Activated CD8-positive, alpha-beta memory T cell treated with anti-CD3 and anti-CD28 coated beads, Interleukin-2, amount 50 U/mL, for 4 hours (primary cell): ENCODE measurements around the gene RNF11.

Experiments used
- DNase-seq: peaks from one replicate; pipeline ENCODE4 v3.0.0-alpha.2; 2020

Gene RNF11

GRCh38 chr1:51266791-51267190 is 30.7 kb downstream of the RNF11 start:
- no peak for DNase-seq

GRCh38 chr1:51268634-51269033 is 32.6 kb downstream of the RNF11 start:
- DNase-seq, result no peak

- no peak for DNase-seq
Observed at GRCh38 chr1:51270751-51271150, 34.7 kb downstream of the RNF11 start.

- DNase-seq, result no peak
Observed at GRCh38 chr1:51272916-51273315, 36.8 kb downstream of the RNF11 start.

GRCh38 chr1:51274676-51275075 is 38.6 kb downstream of the RNF11 start:
- no peak for DNase-seq

- no peak for DNase-seq
Observed at GRCh38 chr1:51276286-51276685, 40.2 kb downstream of the RNF11 start.

GRCh38 chr1:51280321-51280978 is 44.4 kb downstream of the RNF11 start:
- DNase-seq, result no peak

- no peak for DNase-seq
Observed at GRCh38 chr1:51281807-51282206, 45.7 kb downstream of the RNF11 start.

GRCh38 chr1:51282605-51283004 is 46.5 kb downstream of the RNF11 start:
- no peak for DNase-seq

GRCh38 chr1:51283979-51284378 is 47.9 kb downstream of the RNF11 start:
- no peak for DNase-seq

- no peak for DNase-seq
Observed at GRCh38 chr1:51284487-51284954, 48.4 kb downstream of the RNF11 start.

- no peak for DNase-seq
Observed at GRCh38 chr1:51285055-51285454, 49.0 kb downstream of the RNF11 start.

GRCh38 chr1:51287966-51288365 is 51.9 kb downstream of the RNF11 start:
- no peak for DNase-seq

- no peak for DNase-seq
Observed at GRCh38 chr1:51288578-51288977, 52.5 kb downstream of the RNF11 start.

GRCh38 chr1:51289676-51290488 is 53.8 kb downstream of the RNF11 start:
- DNase-seq, result no peak

GRCh38 chr1:51290489-51290847 is 54.4 kb downstream of the RNF11 start:
- DNase-seq, result no peak

GRCh38 chr1:51293898-51294515 is 57.9 kb downstream of the RNF11 start:
- DNase-seq, result no peak

GRCh38 chr1:51294566-51295184 is 58.6 kb downstream of the RNF11 start:
- DNase-seq, result no peak

GRCh38 chr1:51295926-51296325 is 59.9 kb downstream of the RNF11 start:
- DNase-seq, result no peak

- peak; percentile 70 for DNase-seq
Observed at GRCh38 chr1:51296383-51297357, 60.6 kb downstream of the RNF11 start.

GRCh38 chr1:51297401-51298321 is 61.6 kb downstream of the RNF11 start:
- DNase-seq, result no peak
